ENCODE results near the gene YTHDC2. TPM values are rescaled to one million over a fixed set of nuclear protein-coding genes. Genes with fewer than 3 reads are reported as not detected.

YTHDC2 gene
- total RNA-seq, 4 donors from 2014 or later, result 27.7 to 38.1 (median 31.3) TPM

DNA sequence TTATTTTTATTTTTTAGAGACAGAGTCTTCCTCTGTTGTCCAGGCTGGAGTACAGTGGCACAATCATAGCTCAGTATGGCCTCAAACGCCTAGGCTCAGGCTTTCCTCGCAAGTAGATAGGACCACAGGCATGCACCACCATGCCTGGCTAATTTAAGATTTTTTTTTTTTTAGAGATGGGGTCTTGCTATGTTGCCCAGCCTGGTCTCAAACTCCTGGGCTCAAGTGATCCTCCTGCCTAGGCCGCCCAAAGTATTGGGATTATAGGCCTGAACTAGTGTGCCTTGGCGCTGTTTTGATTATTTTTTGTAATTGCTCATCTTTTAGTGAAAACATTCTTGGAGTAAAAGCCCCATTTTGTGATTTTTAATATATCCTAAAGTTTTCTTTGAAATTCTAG, 5.4 kb downstream of the YTHDC2 start:
- TF ChIP-seq CTCF (IDR thresholded peaks at IDR 0.05; ENCODE audit: low read depth), result no peak

DNA sequence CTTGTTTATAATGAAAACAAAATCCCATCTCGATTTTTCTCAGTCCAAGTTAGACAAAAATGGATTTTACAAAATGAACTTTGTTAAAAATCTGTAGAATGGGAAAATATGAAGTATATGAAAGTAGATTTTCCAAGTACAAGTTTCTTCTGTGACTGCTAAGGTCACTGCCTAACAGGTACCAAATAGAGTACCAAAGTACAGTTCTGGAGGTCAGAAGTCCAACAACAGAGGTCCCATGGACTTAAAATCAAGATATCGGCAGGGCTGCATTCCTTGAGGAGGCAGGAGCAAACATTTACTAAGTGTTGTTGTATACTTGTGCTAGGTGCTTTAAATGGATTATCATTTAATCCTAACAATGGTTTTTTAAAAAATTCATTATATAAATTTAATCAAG, 5.9 kb downstream of the YTHDC2 start:
- no peak for TF ChIP-seq CTCF (IDR thresholded peaks at IDR 0.05; ENCODE audit: low read depth)

DNA sequence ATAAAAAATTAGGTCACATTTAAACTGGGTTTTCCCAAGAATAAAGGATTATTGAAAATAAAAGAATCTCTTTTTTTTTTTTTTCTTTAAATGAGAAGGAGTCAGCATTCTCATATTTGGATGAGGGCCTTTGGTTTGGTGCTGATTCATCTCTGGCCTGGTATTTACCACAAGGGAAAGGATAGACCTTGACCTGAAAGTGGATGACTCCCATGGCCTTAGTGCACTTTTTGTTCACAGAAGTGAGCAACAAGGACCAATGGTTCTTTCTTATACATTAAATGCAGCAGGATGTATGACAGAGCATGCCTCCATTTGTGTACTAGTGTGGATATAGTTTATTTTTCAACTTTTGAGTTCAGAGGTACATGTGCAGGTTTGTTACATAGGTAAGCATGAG, 6.9 kb downstream of the YTHDC2 start:
- TF ChIP-seq CTCF (IDR thresholded peaks at IDR 0.05; ENCODE audit: low read depth), result no peak

GRCh38 chr5:113520899-113521298, 7.4 kb downstream of the YTHDC2 start:
- no peak for TF ChIP-seq CTCF (IDR thresholded peaks at IDR 0.05; ENCODE audit: low read depth)

- no peak for TF ChIP-seq CTCF (IDR thresholded peaks at IDR 0.05; ENCODE audit: low read depth)
Observed at GRCh38 chr5:113523168-113523567, 9.7 kb downstream of the YTHDC2 start.

DNA sequence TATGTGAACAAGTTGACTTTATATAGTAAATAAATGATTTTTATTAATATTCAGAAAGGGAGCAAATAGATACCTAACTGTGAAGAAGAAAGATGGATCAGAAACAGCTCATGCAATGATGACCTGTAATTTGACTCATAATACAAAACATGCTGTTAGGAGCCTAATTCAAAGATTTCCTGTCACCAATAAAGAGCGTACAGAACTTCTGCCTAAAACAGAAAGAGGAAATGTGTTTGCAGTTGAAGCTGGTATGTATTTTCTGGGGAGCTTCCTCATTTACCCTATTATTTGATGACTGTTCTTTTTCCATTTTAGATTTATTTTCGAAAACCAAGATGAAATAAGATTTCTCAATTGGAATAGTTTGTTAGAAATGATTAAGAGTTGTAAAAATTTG, 11.4 kb downstream of the YTHDC2 start:
- TF ChIP-seq CTCF (IDR thresholded peaks at IDR 0.05; ENCODE audit: low read depth), result no peak

GRCh38 chr5:113526421-113526820, 12.9 kb downstream of the YTHDC2 start:
- no peak for TF ChIP-seq CTCF (IDR thresholded peaks at IDR 0.05; ENCODE audit: low read depth)
